Measurements from ENCODE around the gene GLIS1.

The GLIS1 gene

GRCh38 chr1:53615101-53615500 is 123.9 kb downstream of the GLIS1 start:
- peaks cover 0 to 3% (median 0%) of the 10 kb centered on the region in 5 donors for H3K27me3 ChIP-seq (ENCODE audit: control insufficient read depth in 5 of 5, insufficient read depth in 4 of 5, low read length in 5 of 5)
- H3K9ac ChIP-seq (ENCODE audit: low read length in 5 of 5) = no peak overlapping the region
- peaks cover 4 to 16% (median 13%) of the 10 kb centered on the region in 5 donors for H3K9me3 ChIP-seq (ENCODE audit: control insufficient read depth in 5 of 5, low read length in 5 of 5)
- H3K4me3 ChIP-seq (ENCODE audit: low read depth in 1 of 5, low read length in 5 of 5) = no peak overlapping the region
- H3K27ac ChIP-seq (ENCODE audit: low read depth, low read length) = no peak overlapping the region
- H3K4me1 ChIP-seq (ENCODE audit: control insufficient read depth in 5 of 5, insufficient read depth in 5 of 5, low read length in 5 of 5) = no peaks in the 10 kb centered on the region
- H3K36me3 ChIP-seq (ENCODE audit: control insufficient read depth in 5 of 5, insufficient read depth in 5 of 5, low read length in 5 of 5) = no peaks in the 10 kb centered on the region

GRCh38 chr1:53614231-53615021 is 124.5 kb downstream of the GLIS1 start:
- H3K36me3 ChIP-seq (ENCODE audit: control insufficient read depth in 5 of 5, insufficient read depth in 5 of 5, low read length in 5 of 5) = no peaks in the 10 kb centered on the region
- no peak overlapping the region for H3K4me3 ChIP-seq (ENCODE audit: low read depth in 1 of 5, low read length in 5 of 5)
- no peak overlapping the region for H3K27ac ChIP-seq (ENCODE audit: low read depth, low read length)
- no peaks in the 10 kb centered on the region for H3K4me1 ChIP-seq (ENCODE audit: control insufficient read depth in 5 of 5, insufficient read depth in 5 of 5, low read length in 5 of 5)
- peaks cover 4 to 21% (median 16%) of the 10 kb centered on the region in 5 donors for H3K9me3 ChIP-seq (ENCODE audit: control insufficient read depth in 5 of 5, low read length in 5 of 5)
- no peak overlapping the region for H3K9ac ChIP-seq (ENCODE audit: low read length in 5 of 5)
- peaks cover 0 to 3% (median 0%) of the 10 kb centered on the region in 5 donors for H3K27me3 ChIP-seq (ENCODE audit: control insufficient read depth in 5 of 5, insufficient read depth in 4 of 5, low read length in 5 of 5)

- no peak overlapping the region for H3K4me3 ChIP-seq (ENCODE audit: low read depth in 1 of 5, low read length in 5 of 5)
- H3K9ac ChIP-seq (ENCODE audit: low read length in 5 of 5) = no peak overlapping the region
- H3K27ac ChIP-seq (ENCODE audit: low read depth, low read length) = no peak overlapping the region
- no peaks in the 10 kb centered on the region for H3K4me1 ChIP-seq (ENCODE audit: control insufficient read depth in 5 of 5, insufficient read depth in 5 of 5, low read length in 5 of 5)
- H3K36me3 ChIP-seq (ENCODE audit: control insufficient read depth in 5 of 5, insufficient read depth in 5 of 5, low read length in 5 of 5) = no peaks in the 10 kb centered on the region
- no peaks in the 10 kb centered on the region for H3K27me3 ChIP-seq (ENCODE audit: control insufficient read depth in 5 of 5, insufficient read depth in 4 of 5, low read length in 5 of 5)
- H3K9me3 ChIP-seq (ENCODE audit: control insufficient read depth in 5 of 5, low read length in 5 of 5) = peaks cover 4 to 23% (median 17%) of the 10 kb centered on the region in 5 donors
Observed at GRCh38 chr1:53608676-53609075, 130.3 kb downstream of the GLIS1 start.

GRCh38 chr1:53608071-53608470 is 130.9 kb downstream of the GLIS1 start:
- Histone ChIP-seq H3K9ac (ENCODE audit: low read length in 5 of 5) (no peak overlapping the region), H3K4me3 (ENCODE audit: low read depth in 1 of 5, low read length in 5 of 5) (no peak overlapping the region), H3K4me1 (ENCODE audit: control insufficient read depth in 5 of 5, insufficient read depth in 5 of 5, low read length in 5 of 5) (no peaks in the 10 kb centered on the region), H3K27ac (ENCODE audit: low read depth, low read length) (no peak overlapping the region), H3K27me3 (ENCODE audit: control insufficient read depth in 5 of 5, insufficient read depth in 4 of 5, low read length in 5 of 5) (no peaks in the 10 kb centered on the region), H3K36me3 (ENCODE audit: control insufficient read depth in 5 of 5, insufficient read depth in 5 of 5, low read length in 5 of 5) (no peaks in the 10 kb centered on the region), H3K9me3 (ENCODE audit: control insufficient read depth in 5 of 5, low read length in 5 of 5) (peaks cover 4 to 23% (median 17%) of the 10 kb centered on the region in 5 donors)

- Histone ChIP-seq H3K27ac (ENCODE audit: low read depth, low read length) (no peak overlapping the region), H3K27me3 (ENCODE audit: control insufficient read depth in 5 of 5, insufficient read depth in 4 of 5, low read length in 5 of 5) (no peaks in the 10 kb centered on the region)
Observed at GRCh38 chr1:53606651-53607051, 132.3 kb downstream of the GLIS1 start.

GRCh38 chr1:53606197-53606596 is 132.8 kb downstream of the GLIS1 start:
- Histone ChIP-seq H3K36me3 (ENCODE audit: control insufficient read depth in 5 of 5, insufficient read depth in 5 of 5, low read length in 5 of 5) (no peaks in the 10 kb centered on the region), H3K4me3 (ENCODE audit: low read depth in 1 of 5, low read length in 5 of 5) (no peak overlapping the region), H3K4me1 (ENCODE audit: control insufficient read depth in 5 of 5, insufficient read depth in 5 of 5, low read length in 5 of 5) (peaks cover 0 to 3% (median 0%) of the 10 kb centered on the region in 5 donors), H3K9me3 (ENCODE audit: control insufficient read depth in 5 of 5, low read length in 5 of 5) (peaks cover 4 to 15% (median 10%) of the 10 kb centered on the region in 5 donors), H3K27me3 (ENCODE audit: control insufficient read depth in 5 of 5, insufficient read depth in 4 of 5, low read length in 5 of 5) (no peaks in the 10 kb centered on the region), H3K9ac (ENCODE audit: low read length in 5 of 5) (no peak overlapping the region), H3K27ac (ENCODE audit: low read depth, low read length) (no peak overlapping the region)

More at GRCh38 chr1:53606651-53607051, 132.3 kb downstream of the GLIS1 start:
- Histone ChIP-seq H3K4me3 (ENCODE audit: low read depth in 1 of 5, low read length in 5 of 5) (no peak overlapping the region), H3K9me3 (ENCODE audit: control insufficient read depth in 5 of 5, low read length in 5 of 5) (peaks cover 4 to 19% (median 14%) of the 10 kb centered on the region in 5 donors), H3K4me1 (ENCODE audit: control insufficient read depth in 5 of 5, insufficient read depth in 5 of 5, low read length in 5 of 5) (peaks cover 0 to 3% (median 0%) of the 10 kb centered on the region in 5 donors), H3K9ac (ENCODE audit: low read length in 5 of 5) (no peak overlapping the region), H3K36me3 (ENCODE audit: control insufficient read depth in 5 of 5, insufficient read depth in 5 of 5, low read length in 5 of 5) (no peaks in the 10 kb centered on the region)

- H3K9me3 ChIP-seq (ENCODE audit: control insufficient read depth in 5 of 5, low read length in 5 of 5) = peaks cover 0 to 7% (median 3%) of the 10 kb centered on the region in 5 donors
- peaks cover 0 to 3% (median 0%) of the 10 kb centered on the region in 5 donors for H3K4me1 ChIP-seq (ENCODE audit: control insufficient read depth in 5 of 5, insufficient read depth in 5 of 5, low read length in 5 of 5)
- no peak overlapping the region for H3K4me3 ChIP-seq (ENCODE audit: low read depth in 1 of 5, low read length in 5 of 5)
- no peaks in the 10 kb centered on the region for H3K27me3 ChIP-seq (ENCODE audit: control insufficient read depth in 5 of 5, insufficient read depth in 4 of 5, low read length in 5 of 5)
- no peak overlapping the region for H3K27ac ChIP-seq (ENCODE audit: low read depth, low read length)
- H3K36me3 ChIP-seq (ENCODE audit: control insufficient read depth in 5 of 5, insufficient read depth in 5 of 5, low read length in 5 of 5) = no peaks in the 10 kb centered on the region
- no peak overlapping the region for H3K9ac ChIP-seq (ENCODE audit: low read length in 5 of 5)
Observed at GRCh38 chr1:53605181-53605580, 133.8 kb downstream of the GLIS1 start.

GRCh38 chr1:53604291-53604919 is 134.6 kb downstream of the GLIS1 start:
- Histone ChIP-seq H3K36me3 (ENCODE audit: control insufficient read depth in 5 of 5, insufficient read depth in 5 of 5, low read length in 5 of 5) (no peaks in the 10 kb centered on the region), H3K4me3 (ENCODE audit: low read depth in 1 of 5, low read length in 5 of 5) (no peak overlapping the region), H3K27ac (ENCODE audit: low read depth, low read length) (no peak overlapping the region), H3K4me1 (ENCODE audit: control insufficient read depth in 5 of 5, insufficient read depth in 5 of 5, low read length in 5 of 5) (peaks cover 0 to 3% (median 0%) of the 10 kb centered on the region in 5 donors), H3K27me3 (ENCODE audit: control insufficient read depth in 5 of 5, insufficient read depth in 4 of 5, low read length in 5 of 5) (no peaks in the 10 kb centered on the region), H3K9ac (ENCODE audit: low read length in 5 of 5) (no peak overlapping the region), H3K9me3 (ENCODE audit: control insufficient read depth in 5 of 5, low read length in 5 of 5) (peaks cover 0 to 2% (median 0%) of the 10 kb centered on the region in 5 donors)

GRCh38 chr1:53603431-53603830 is 135.5 kb downstream of the GLIS1 start:
- no peak overlapping the region for H3K4me3 ChIP-seq (ENCODE audit: low read depth in 1 of 5, low read length in 5 of 5)
- H3K36me3 ChIP-seq (ENCODE audit: control insufficient read depth in 5 of 5, insufficient read depth in 5 of 5, low read length in 5 of 5) = no peaks in the 10 kb centered on the region
- no peak overlapping the region for H3K9ac ChIP-seq (ENCODE audit: low read length in 5 of 5)
- H3K4me1 ChIP-seq (ENCODE audit: control insufficient read depth in 5 of 5, insufficient read depth in 5 of 5, low read length in 5 of 5) = peaks cover 0 to 3% (median 0%) of the 10 kb centered on the region in 5 donors
- H3K9me3 ChIP-seq (ENCODE audit: control insufficient read depth in 5 of 5, low read length in 5 of 5) = no peaks in the 10 kb centered on the region
- no peak overlapping the region for H3K27ac ChIP-seq (ENCODE audit: low read depth, low read length)
- H3K27me3 ChIP-seq (ENCODE audit: control insufficient read depth in 5 of 5, insufficient read depth in 4 of 5, low read length in 5 of 5) = no peaks in the 10 kb centered on the region

All from subcutaneous abdominal adipose tissue (tissue), 5 donors.